ENCODE measurements around the gene ABCC6.

GRCh38 chr16:16161319-16161718 lies 62.0 kb downstream of the ABCC6 start:
- TF ChIP-seq, protein P1, sequence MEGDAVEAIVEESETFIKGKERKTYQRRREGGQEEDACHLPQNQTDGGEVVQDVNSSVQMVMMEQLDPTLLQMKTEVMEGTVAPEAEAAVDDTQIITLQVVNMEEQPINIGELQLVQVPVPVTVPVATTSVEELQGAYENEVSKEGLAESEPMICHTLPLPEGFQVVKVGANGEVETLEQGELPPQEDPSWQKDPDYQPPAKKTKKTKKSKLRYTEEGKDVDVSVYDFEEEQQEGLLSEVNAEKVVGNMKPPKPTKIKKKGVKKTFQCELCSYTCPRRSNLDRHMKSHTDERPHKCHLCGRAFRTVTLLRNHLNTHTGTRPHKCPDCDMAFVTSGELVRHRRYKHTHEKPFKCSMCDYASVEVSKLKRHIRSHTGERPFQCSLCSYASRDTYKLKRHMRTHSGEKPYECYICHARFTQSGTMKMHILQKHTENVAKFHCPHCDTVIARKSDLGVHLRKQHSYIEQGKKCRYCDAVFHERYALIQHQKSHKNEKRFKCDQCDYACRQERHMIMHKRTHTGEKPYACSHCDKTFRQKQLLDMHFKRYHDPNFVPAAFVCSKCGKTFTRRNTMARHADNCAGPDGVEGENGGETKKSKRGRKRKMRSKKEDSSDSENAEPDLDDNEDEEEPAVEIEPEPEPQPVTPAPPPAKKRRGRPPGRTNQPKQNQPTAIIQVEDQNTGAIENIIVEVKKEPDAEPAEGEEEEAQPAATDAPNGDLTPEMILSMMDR (IDR thresholded peaks at IDR 0.05; ENCODE audit: insufficient read depth, low read length, poor library complexity, severe bottlenecking): no peak
- no peak for TF ChIP-seq EZH2phosphoT487 (conservative IDR thresholded peaks at IDR 0.05; ENCODE audit: low read length)
